ENCODE measurements around the gene GCN1.

The GCN1 gene

DNA sequence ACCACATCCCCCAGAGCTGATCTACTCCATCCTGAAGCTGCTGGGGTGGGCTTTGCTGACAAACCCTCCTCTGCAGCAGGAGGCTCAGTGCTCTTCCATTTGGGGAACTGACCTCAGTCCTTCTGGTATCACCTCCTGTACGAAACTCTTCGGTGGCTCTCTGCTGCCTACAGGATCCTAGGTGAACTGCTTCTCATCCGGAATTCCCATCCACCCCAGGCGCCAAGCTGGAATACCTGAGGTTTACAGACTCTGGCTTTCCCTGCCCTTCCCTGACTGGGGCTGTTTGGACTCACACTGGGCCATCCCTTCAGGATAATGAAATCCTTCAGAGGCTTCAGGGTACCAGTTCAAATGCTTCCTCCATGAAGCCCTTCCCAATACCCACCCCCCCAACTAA is 26.2 kb downstream of the GCN1 start:
- no peak for DNase-seq (ENCODE audit: low read depth in 1 of 2, low spot score in 1 of 2)
- Histone ChIP-seq H3K27ac (replicated peaks) (no peak overlapping the region), H3K4me3 (replicated peaks; ENCODE audit: insufficient read depth, low read length) (no peak overlapping the region), H3K27me3 (ENCODE audit: insufficient read depth, poor library complexity, severe bottlenecking) (no peaks in the 10 kb centered on the region)
- TF ChIP-seq POLR2AphosphoS5 (IDR thresholded peaks at IDR 0.05; ENCODE audit: low read depth) (no peak), SPI1 (IDR thresholded peaks at IDR 0.05; ENCODE audit: borderline replicate concordance, low read depth) (no peak), GABPA (IDR thresholded peaks at IDR 0.05; ENCODE audit: low read depth) (no peak)
- TF ChIP-seq, protein P1, sequence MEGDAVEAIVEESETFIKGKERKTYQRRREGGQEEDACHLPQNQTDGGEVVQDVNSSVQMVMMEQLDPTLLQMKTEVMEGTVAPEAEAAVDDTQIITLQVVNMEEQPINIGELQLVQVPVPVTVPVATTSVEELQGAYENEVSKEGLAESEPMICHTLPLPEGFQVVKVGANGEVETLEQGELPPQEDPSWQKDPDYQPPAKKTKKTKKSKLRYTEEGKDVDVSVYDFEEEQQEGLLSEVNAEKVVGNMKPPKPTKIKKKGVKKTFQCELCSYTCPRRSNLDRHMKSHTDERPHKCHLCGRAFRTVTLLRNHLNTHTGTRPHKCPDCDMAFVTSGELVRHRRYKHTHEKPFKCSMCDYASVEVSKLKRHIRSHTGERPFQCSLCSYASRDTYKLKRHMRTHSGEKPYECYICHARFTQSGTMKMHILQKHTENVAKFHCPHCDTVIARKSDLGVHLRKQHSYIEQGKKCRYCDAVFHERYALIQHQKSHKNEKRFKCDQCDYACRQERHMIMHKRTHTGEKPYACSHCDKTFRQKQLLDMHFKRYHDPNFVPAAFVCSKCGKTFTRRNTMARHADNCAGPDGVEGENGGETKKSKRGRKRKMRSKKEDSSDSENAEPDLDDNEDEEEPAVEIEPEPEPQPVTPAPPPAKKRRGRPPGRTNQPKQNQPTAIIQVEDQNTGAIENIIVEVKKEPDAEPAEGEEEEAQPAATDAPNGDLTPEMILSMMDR (IDR thresholded peaks at IDR 0.05; ENCODE audit: insufficient read depth, low read length): no peak
- TF ChIP-seq, protein P2, sequence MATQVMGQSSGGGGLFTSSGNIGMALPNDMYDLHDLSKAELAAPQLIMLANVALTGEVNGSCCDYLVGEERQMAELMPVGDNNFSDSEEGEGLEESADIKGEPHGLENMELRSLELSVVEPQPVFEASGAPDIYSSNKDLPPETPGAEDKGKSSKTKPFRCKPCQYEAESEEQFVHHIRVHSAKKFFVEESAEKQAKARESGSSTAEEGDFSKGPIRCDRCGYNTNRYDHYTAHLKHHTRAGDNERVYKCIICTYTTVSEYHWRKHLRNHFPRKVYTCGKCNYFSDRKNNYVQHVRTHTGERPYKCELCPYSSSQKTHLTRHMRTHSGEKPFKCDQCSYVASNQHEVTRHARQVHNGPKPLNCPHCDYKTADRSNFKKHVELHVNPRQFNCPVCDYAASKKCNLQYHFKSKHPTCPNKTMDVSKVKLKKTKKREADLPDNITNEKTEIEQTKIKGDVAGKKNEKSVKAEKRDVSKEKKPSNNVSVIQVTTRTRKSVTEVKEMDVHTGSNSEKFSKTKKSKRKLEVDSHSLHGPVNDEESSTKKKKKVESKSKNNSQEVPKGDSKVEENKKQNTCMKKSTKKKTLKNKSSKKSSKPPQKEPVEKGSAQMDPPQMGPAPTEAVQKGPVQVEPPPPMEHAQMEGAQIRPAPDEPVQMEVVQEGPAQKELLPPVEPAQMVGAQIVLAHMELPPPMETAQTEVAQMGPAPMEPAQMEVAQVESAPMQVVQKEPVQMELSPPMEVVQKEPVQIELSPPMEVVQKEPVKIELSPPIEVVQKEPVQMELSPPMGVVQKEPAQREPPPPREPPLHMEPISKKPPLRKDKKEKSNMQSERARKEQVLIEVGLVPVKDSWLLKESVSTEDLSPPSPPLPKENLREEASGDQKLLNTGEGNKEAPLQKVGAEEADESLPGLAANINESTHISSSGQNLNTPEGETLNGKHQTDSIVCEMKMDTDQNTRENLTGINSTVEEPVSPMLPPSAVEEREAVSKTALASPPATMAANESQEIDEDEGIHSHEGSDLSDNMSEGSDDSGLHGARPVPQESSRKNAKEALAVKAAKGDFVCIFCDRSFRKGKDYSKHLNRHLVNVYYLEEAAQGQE (IDR thresholded peaks at IDR 0.05; ENCODE audit: insufficient replicate concordance, low read depth): no peak

DNA sequence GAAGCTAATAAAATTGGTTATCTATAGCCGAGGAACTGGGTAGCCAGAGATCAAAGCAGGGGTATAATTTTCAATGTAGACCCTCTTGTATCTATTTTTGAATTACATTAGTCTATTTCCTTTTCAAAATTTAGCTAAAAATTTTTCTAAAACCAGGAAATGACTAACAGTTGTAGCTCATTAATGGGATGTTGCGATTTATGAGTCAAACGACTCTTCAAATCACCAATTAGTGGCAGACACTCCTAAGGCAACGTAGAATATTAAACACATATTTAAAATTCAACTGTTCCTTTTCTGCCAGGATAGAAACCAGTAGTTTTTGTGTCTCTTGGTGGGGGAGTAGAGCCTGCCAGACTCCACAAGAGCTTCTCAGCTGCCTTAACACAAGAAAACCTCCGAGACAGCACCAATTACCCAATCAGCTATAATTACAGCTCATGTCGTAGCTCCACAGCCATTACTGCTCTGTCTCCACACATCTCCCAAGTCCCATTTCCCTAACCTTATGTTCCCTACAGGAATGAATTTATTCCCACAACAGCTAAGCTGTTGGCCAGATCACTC is 26.9 kb downstream of the GCN1 start:
- TF ChIP-seq, protein P1 (IDR thresholded peaks at IDR 0.05; ENCODE audit: insufficient read depth, low read length): no peak
- TF ChIP-seq SPI1 (IDR thresholded peaks at IDR 0.05; ENCODE audit: borderline replicate concordance, low read depth) (no peak), GABPA (IDR thresholded peaks at IDR 0.05; ENCODE audit: low read depth) (no peak), POLR2AphosphoS5 (IDR thresholded peaks at IDR 0.05; ENCODE audit: low read depth) (no peak)
- TF ChIP-seq, protein P2 (IDR thresholded peaks at IDR 0.05; ENCODE audit: insufficient replicate concordance, low read depth): no peak
- no peak overlapping the region for H3K27ac ChIP-seq (replicated peaks)
- H3K4me3 ChIP-seq (replicated peaks; ENCODE audit: insufficient read depth, low read length): no peak overlapping the region
- H3K27me3 ChIP-seq (ENCODE audit: insufficient read depth, poor library complexity, severe bottlenecking): no peaks in the 10 kb centered on the region
- DNase-seq (ENCODE audit: low read depth in 1 of 2, low spot score in 1 of 2): no peak

DNA sequence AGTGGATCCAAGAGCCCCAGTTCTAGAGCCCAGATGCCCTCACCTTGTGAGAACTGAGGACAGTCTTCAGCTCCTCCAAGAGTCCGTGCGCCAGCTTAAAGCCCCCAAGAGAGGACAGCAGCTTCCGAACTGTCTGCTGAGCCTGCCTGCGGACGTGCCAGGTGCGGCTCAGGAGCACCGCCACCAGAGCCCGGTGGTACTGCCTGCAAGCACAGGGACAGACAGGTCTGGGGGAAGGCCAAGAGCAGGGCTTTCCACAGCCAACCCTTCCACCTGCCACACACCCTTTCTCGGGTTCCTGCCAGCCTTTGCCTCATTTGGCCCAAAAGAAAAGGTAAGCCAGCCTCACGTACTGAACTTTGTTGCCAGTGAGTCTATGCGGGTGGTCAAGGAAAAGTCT is 30.2 kb downstream of the GCN1 start:
- no peak overlapping the region for H3K27ac ChIP-seq (replicated peaks)
- no peak for TF ChIP-seq POLR2AphosphoS5 (IDR thresholded peaks at IDR 0.05; ENCODE audit: low read depth)
- TF ChIP-seq, protein P2 (IDR thresholded peaks at IDR 0.05; ENCODE audit: insufficient replicate concordance, low read depth): no peak
- TF ChIP-seq, protein P1 (IDR thresholded peaks at IDR 0.05; ENCODE audit: insufficient read depth, low read length): no peak
- no peak for TF ChIP-seq GABPA (IDR thresholded peaks at IDR 0.05; ENCODE audit: low read depth)
- TF ChIP-seq SPI1 (IDR thresholded peaks at IDR 0.05; ENCODE audit: borderline replicate concordance, low read depth): no peak
- DNase-seq (ENCODE audit: low read depth in 1 of 2, low spot score in 1 of 2): no peak

More for the DNA sequence above, 30.2 kb downstream of the GCN1 start:
- Histone ChIP-seq H3K4me3 (replicated peaks; ENCODE audit: insufficient read depth, low read length) (no peak overlapping the region), H3K27me3 (ENCODE audit: insufficient read depth, poor library complexity, severe bottlenecking) (no peaks in the 10 kb centered on the region)

All from HL-60 (cell line).